PFSK-1 (cell line): ENCODE results near the gene GRAMD1A.

Source experiments
- FOXP2 ChIP-seq: optimal IDR thresholded peaks from 2 replicates; pipeline ENCODE3; 2011; ENCODE audit warnings: borderline replicate concordance, control low read depth, inconsistent platforms; ENCODE audit not compliant: insufficient read depth; ENCODE audit errors: extremely low read length, extremely low read depth
- POLR2AphosphoS5 ChIP-seq: IDR thresholded peaks from 2 replicates; pipeline ENCODE4 v1.6.1; 2012; ENCODE audit warnings: low read depth, mild to moderate bottlenecking, control low read depth, low read length, moderate library complexity
- SIN3A ChIP-seq: IDR thresholded peaks from 2 replicates; pipeline ENCODE4 v1.6.1; 2012; ENCODE audit warnings: mild to moderate bottlenecking, low read length, moderate library complexity, borderline replicate concordance; ENCODE audit not compliant: insufficient read depth
- TAF1 ChIP-seq: IDR thresholded peaks from 2 replicates; pipeline ENCODE4 v1.6.1; 2012; ENCODE audit warnings: low read length, control low read depth, borderline replicate concordance; ENCODE audit not compliant: insufficient read depth
- TF ChIP-seq, protein P1 (sequence below), 2 experiments: IDR thresholded peaks; 2 replicates each; pipeline versions ENCODE4 v1.6.1 to v1.8.0; 2011 to 2012; ENCODE audit warnings: low read depth in 2 of 2, low read length in 2 of 2, control low read depth in 1 of 2, inconsistent platforms in 1 of 2, mild to moderate bottlenecking in 1 of 2, moderate library complexity in 1 of 2; ENCODE audit not compliant: insufficient read depth in 1 of 2

The GRAMD1A gene

DNA sequence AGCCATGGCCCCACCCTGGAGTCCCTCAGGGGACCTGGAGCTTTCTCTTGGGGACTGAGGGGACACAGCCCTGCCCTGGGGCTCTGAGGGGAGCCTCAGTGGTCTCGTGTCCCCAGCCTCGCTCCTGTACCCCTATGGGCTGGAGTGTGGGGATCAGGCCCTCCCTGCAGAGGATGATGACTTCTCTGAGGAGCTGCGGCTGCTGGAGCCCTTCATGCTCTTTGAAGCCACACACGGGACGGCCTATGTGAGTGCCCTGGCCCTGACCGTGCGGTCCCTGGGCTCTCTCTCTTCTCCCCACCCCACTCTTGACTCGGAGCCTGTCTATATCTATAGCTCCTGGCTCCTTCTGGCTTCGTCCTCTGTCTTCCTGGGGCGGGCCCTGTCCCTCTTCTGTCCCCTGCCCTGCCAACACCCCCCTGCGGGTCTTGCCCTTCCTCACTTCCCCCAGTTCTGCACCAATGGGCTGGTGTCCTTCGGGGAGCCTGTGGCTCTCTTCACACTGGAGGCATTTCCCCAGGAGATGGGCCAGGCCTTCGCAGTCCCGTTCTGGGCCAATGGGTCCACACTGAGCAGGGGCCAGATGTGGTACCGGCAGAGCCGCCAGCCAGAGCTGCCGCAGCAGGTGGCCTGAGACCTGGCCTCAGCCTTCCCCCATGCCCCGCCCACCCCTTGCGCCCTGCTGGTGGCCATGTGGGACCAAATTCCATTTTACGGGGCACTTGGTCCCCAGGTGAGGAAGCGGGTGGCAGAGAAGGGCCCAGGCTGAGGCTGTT lies 74.5 kb downstream of the GRAMD1A start:
- TF ChIP-seq FOXP2 (no peak), SIN3A (no peak), TAF1 (no peak), POLR2AphosphoS5 (no peak)
- TF ChIP-seq, protein P1, sequence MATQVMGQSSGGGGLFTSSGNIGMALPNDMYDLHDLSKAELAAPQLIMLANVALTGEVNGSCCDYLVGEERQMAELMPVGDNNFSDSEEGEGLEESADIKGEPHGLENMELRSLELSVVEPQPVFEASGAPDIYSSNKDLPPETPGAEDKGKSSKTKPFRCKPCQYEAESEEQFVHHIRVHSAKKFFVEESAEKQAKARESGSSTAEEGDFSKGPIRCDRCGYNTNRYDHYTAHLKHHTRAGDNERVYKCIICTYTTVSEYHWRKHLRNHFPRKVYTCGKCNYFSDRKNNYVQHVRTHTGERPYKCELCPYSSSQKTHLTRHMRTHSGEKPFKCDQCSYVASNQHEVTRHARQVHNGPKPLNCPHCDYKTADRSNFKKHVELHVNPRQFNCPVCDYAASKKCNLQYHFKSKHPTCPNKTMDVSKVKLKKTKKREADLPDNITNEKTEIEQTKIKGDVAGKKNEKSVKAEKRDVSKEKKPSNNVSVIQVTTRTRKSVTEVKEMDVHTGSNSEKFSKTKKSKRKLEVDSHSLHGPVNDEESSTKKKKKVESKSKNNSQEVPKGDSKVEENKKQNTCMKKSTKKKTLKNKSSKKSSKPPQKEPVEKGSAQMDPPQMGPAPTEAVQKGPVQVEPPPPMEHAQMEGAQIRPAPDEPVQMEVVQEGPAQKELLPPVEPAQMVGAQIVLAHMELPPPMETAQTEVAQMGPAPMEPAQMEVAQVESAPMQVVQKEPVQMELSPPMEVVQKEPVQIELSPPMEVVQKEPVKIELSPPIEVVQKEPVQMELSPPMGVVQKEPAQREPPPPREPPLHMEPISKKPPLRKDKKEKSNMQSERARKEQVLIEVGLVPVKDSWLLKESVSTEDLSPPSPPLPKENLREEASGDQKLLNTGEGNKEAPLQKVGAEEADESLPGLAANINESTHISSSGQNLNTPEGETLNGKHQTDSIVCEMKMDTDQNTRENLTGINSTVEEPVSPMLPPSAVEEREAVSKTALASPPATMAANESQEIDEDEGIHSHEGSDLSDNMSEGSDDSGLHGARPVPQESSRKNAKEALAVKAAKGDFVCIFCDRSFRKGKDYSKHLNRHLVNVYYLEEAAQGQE (IDR thresholded peaks at IDR 0.05; ENCODE audit: insufficient read depth in 1 of 2, low read depth in 2 of 2, low read length in 2 of 2) = no peak

DNA sequence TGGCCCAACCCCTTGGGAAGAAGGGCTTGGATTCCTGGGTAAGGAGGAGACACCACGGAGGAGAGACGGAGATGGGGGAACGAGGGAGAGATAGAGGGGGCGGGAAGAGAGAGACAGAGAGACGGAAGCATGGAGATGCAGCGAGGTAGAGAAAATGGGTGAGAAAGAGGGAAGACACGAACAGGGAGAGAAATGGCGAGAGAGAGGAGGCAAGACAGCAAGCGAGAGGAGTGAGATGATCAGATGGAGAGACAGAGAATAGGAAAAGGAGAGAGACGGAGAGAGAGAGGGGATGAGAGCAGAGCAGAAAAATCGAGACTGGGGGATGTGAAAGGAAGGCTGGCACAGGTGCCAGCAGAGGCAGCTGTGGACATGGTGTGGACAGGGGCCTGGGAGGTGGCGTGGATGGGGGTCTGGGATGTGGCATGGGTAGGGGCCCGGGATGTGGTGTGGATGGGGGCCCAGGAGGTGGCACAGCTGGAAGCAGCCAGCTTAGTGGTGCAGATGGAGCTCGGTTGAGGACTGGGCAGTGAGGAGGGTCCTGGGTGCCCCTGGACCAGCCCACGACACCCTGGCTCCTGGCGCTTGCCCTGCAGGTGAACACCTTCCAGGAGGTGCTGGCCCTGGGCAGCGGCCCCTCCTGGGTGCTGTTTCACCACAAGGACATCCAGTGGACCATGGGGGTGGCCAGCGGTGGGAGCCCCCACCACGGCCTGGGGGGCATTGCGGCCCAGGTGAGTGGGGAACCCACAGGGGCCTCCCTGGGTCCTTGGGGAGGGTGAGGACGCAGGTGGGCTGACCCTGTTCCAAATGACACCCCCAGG lies 75.3 kb downstream of the GRAMD1A start:
- TF ChIP-seq SIN3A = no peak
- no peak for TF ChIP-seq FOXP2
- no peak for TF ChIP-seq TAF1
- TF ChIP-seq POLR2AphosphoS5 = no peak
- TF ChIP-seq, protein P1 (IDR thresholded peaks at IDR 0.05; ENCODE audit: insufficient read depth in 1 of 2, low read depth in 2 of 2, low read length in 2 of 2) = no peak

DNA sequence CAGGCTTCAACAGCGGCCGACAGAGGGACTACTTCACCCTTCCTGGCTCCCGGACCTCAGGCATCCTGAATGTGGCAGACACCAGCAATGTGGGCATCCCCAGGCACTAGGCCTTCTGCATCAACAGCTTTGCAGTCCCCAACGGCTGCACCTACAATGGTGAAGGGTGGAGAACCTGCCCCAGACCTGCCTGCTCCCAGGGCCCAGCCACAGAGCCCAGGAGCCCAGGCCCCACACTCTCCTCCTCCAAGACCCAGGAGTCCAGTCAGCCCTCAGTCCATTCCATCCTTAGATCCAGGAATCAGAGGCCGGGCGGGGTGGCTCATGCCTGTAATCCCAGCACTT lies 75.9 kb downstream of the GRAMD1A start:
- TF ChIP-seq SIN3A (no peak), TAF1 (no peak), POLR2AphosphoS5 (no peak), FOXP2 (no peak)
- TF ChIP-seq, protein P1 (IDR thresholded peaks at IDR 0.05; ENCODE audit: insufficient read depth in 1 of 2, low read depth in 2 of 2, low read length in 2 of 2) = no peak
